Ecto neural progenitor cell (in vitro differentiated cells): Measurements from ENCODE around the gene AMBN.
"Not testable (repeated sequence)": the region's sequence is repeated elsewhere in the genome, so short reads cannot be mapped to it uniquely, and the experiment has no call there.

Experiments used
- DNase-seq: peaks from one replicate; pipeline ENCODE4 v3.0.0-alpha.2; 2018; ENCODE audit warnings: low spot score

The AMBN gene

GRCh38 chr4:70608324-70608723 lies 16.3 kb downstream of the AMBN start:
- DNase-seq, result no peak

GRCh38 chr4:70613306-70614183 lies 21.5 kb downstream of the AMBN start:
- DNase-seq, result no peak

- no peak for DNase-seq
Measured at GRCh38 chr4:70614184-70614555, 22.1 kb downstream of the AMBN start.

- no peak for DNase-seq
Measured at GRCh38 chr4:70619288-70619687, 27.2 kb downstream of the AMBN start.

GRCh38 chr4:70619778-70620177 lies 27.7 kb downstream of the AMBN start:
- no peak for DNase-seq

- DNase-seq, result no peak
Measured at GRCh38 chr4:70623323-70623722, 31.3 kb downstream of the AMBN start.

- DNase-seq, result no peak
Measured at GRCh38 chr4:70624226-70624793, 32.3 kb downstream of the AMBN start.

GRCh38 chr4:70627620-70628019 lies 35.6 kb downstream of the AMBN start:
- DNase-seq, result no peak

- no peak for DNase-seq
Measured at GRCh38 chr4:70628444-70628843, 36.4 kb downstream of the AMBN start, which contains the start of gene ENAM. Gene ENAM, plus strand, starts transcription at chr4:70628744. Its CDS starts 757 bp downstream, at chr4:70629501.

- no peak for DNase-seq
Measured at GRCh38 chr4:70629469-70630090, 37.5 kb downstream of the AMBN start.

GRCh38 chr4:70630162-70630561 lies 38.1 kb downstream of the AMBN start:
- DNase-seq, result no peak

GRCh38 chr4:70632028-70632427 lies 40.0 kb downstream of the AMBN start:
- no peak for DNase-seq

GRCh38 chr4:70634482-70634881 lies 42.4 kb downstream of the AMBN start:
- DNase-seq, result no peak

GRCh38 chr4:70637239-70637913 lies 45.3 kb downstream of the AMBN start:
- no peak for DNase-seq

- DNase-seq, result no peak
Measured at GRCh38 chr4:70640192-70640591, 48.1 kb downstream of the AMBN start.

GRCh38 chr4:70650741-70651140 lies 58.7 kb downstream of the AMBN start:
- DNase-seq, result not testable (repeated sequence)

- no peak for DNase-seq
Measured at GRCh38 chr4:70651864-70652506, 59.9 kb downstream of the AMBN start.

GRCh38 chr4:70654605-70655011 lies 62.6 kb downstream of the AMBN start:
- DNase-seq, result no peak
